Fibroblast of upper back skin (primary cell): ENCODE results near the gene SAMD14.

Source experiments
- DNase-seq: peaks from one replicate; pipeline ENCODE4 v3.0.0-alpha.2; 2013

The SAMD14 gene

GRCh38 chr17:50094753-50095619, 35.0 kb downstream of the SAMD14 start, which contains the start of gene PDK2:
PDK2 (plus strand) TSS chr17:50095351; CDS start chr17:50095436, 85 bp downstream.
- peak; percentile 95 for DNase-seq

- peak; percentile 81 for DNase-seq
Measured at GRCh38 chr17:50094243-50094752, 35.7 kb downstream of the SAMD14 start.

GRCh38 chr17:50093807-50094206, 36.2 kb downstream of the SAMD14 start:
- no peak for DNase-seq

GRCh38 chr17:50093246-50093645, 36.7 kb downstream of the SAMD14 start:
- DNase-seq, result no peak

- DNase-seq, result no peak
Measured at GRCh38 chr17:50091918-50092285, 38.1 kb downstream of the SAMD14 start.

- DNase-seq, result no peak
Measured at GRCh38 chr17:50090971-50091917, 38.7 kb downstream of the SAMD14 start.

- no peak for DNase-seq
Measured at GRCh38 chr17:50090071-50090470, 39.9 kb downstream of the SAMD14 start.

- no peak for DNase-seq
Measured at GRCh38 chr17:50088952-50089825, 40.8 kb downstream of the SAMD14 start.

GRCh38 chr17:50087912-50088405, 42.0 kb downstream of the SAMD14 start:
- no peak for DNase-seq

- DNase-seq, result peak; percentile 67
Measured at GRCh38 chr17:50087246-50087911, 42.6 kb downstream of the SAMD14 start.

GRCh38 chr17:50081757-50082156, 48.2 kb downstream of the SAMD14 start:
- DNase-seq, result no peak

GRCh38 chr17:50080827-50081226, 49.1 kb downstream of the SAMD14 start:
- DNase-seq, result no peak

GRCh38 chr17:50080096-50080480, 49.9 kb downstream of the SAMD14 start:
- DNase-seq, result no peak

GRCh38 chr17:50079334-50080095, 50.4 kb downstream of the SAMD14 start:
- peak; percentile 12 for DNase-seq

- DNase-seq, result no peak
Measured at GRCh38 chr17:50078430-50078829, 51.5 kb downstream of the SAMD14 start.

- DNase-seq, result no peak
Measured at GRCh38 chr17:50076591-50077235, 53.2 kb downstream of the SAMD14 start.

GRCh38 chr17:50076221-50076590, 53.8 kb downstream of the SAMD14 start:
- no peak for DNase-seq

GRCh38 chr17:50075446-50076032, 54.4 kb downstream of the SAMD14 start:
- DNase-seq, result no peak

GRCh38 chr17:50074227-50074626, 55.7 kb downstream of the SAMD14 start:
- DNase-seq, result no peak

GRCh38 chr17:50072925-50073324, 57.0 kb downstream of the SAMD14 start:
- DNase-seq, result no peak
